Measurements from ENCODE around the gene CARD6.
"Not testable (repeated sequence)": the region's sequence is repeated elsewhere in the genome, so short reads cannot be mapped to it uniquely, and the experiment has no call there.

Gene CARD6

DNA sequence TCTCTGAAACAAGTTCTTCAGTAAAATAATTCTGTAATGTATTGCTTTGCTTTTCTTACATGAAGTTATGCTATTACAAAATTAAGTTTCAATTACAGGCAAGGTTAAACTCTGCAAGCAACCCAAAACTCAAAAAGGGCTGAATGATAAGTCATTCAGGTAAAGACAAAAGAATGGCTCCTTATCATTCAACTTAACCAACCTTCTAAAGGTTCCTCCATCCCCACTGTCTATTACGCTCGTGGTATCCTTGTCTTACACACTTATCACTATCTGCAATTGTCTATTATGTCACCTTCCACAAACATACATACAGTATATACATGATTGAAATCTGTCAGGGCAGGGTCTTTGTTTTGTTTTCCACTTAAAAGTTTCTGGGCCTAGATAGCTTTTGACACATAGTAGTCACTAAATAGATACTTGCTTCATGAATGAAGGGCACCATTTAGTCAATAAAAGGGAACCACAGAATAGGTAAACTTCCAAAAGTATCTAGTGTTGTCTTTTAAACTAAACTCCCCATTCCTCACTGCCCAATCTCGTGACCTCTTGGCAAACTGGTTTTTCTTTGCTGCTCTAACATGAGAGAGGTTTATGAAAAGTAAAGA, 13.0 kb upstream of the CARD6 start:
- DNase-seq, result no peak

DNA sequence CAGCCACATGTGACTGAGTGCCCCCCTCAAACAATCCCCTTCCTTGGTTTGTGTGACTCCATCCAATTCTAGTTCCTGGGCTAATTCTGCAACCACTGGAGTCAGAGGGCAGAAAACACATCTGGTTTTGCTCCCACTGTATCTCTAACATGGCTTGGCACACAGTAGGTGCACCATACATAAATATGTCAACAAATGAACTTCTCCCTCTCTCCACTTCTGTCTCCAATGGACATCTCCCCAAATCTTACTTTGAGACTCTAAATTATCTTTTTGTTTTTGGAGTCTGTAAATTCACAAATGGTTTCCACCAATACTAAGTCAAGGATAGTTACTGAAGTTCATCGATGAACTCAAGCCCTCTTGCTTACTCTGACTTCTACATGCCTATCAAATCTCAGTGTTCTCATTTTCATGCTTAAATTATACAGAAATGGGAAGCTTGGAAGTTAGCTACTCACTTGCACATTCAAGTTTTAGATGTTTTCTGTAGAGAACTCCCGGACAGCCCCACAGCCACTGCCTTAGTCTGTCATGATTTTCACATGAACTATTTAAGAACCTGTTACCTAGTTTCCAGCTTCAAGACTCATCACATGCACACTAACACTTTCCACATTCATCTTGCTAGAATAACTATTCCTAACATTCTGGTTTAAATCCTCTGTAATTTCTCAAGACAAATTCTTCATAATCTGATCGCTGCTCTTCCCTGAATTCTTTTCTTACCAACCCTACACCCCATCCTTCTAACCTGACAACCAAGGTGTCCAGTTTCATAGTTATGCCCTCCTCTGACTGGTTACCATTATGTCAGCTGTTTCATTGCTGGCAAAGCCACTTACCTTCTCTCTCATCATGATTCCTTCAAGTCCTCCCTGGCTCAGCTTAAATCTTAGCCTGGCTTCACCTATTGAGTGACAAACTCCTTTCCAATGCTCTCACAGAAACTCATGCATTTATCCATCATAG, 12.2 kb upstream of the CARD6 start:
- DNase-seq, result no peak

DNA sequence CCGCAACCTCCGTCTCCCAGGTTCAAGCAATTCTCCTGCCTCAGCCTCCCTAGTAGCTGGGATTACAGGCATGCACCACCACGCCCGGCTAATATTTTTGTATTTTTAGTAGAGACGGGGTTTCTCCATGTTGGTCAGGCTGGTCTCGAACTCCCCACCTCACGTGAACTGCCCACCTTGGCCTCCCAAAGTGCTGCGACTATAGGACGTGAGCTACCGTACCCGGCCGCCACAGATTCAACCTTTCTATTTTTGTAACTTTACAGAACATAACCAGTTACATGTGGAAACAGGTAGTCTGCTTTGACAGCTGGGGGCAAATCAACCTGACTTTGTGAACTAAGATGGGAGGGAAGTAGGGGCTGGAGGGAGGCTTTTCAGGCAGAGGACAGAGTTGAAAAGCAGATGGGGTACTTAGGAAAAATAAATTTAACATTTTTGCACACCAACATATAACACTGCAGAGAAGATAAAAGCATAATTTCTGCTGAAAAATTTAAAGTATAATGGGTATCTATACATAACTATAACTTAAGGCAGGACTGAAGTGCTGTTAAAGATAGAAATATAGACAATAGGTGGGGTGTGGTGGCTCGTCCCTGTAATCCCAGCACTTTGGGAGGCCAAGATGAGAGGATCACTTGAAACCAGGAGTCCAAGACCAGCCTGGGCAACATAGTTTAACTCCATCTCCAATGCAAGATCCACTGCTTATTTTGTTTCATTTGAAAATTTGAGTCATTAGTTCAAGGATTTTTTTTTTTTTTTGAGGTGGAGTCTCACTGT, 11.2 kb upstream of the CARD6 start:
- no peak for DNase-seq

DNA sequence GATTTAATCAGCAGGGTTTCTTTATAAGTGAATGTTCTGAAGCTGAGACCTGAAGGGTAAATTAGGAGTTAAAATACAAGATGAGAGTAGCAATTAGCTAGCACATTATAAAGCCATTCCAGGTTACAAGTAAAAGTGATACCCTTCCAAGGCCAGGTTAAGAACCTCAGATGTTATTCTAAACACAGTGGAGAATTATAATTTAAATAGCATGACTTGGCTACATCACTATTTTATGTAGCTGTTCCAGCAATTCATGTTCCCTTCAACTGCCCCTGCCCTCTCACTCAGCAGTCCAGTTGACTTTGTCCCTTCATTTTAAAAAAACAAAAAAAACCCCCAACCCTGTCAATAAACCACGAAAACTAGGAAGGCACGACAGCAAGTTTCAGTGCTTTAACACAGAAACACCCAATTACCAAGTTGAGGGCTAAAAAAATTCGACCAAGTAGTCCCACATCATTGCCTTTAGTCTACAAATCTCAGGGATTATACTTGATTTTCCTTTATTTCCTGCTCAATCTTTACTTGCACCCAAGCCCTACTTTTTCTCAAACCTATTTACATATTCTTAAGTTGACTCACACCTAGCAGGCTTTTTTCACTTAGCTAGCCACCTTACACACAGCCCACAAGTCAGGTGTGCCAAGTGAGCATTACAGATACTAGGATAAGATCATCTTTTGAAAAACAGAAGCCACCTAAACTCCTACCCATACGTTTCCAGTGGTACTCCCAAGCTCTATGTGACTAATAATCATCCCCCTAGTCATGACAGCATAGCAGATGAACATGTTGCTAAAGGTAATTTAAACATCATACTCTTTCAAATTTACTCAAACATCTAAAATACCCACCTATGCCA, 9.6 kb upstream of the CARD6 start:
- no peak for DNase-seq

DNA sequence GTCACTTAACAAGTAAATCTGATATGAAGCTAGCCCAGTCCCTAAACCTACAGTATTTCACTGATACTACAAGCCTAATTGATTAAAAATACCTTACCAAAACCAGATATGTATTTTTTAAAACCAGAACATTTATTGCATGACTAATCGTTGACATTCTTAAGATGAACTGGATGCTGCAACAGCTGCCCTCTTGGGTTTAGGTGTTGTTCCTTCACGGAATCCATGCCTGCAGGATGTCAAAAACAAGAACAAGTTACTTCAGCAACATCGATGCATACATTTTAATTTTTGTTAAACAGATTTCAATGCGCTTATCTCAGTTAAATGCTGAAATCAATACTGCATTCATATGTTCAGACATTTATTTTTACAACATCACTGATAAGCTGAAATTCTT, 8.8 kb upstream of the CARD6 start:
- no peak for DNase-seq

DNA sequence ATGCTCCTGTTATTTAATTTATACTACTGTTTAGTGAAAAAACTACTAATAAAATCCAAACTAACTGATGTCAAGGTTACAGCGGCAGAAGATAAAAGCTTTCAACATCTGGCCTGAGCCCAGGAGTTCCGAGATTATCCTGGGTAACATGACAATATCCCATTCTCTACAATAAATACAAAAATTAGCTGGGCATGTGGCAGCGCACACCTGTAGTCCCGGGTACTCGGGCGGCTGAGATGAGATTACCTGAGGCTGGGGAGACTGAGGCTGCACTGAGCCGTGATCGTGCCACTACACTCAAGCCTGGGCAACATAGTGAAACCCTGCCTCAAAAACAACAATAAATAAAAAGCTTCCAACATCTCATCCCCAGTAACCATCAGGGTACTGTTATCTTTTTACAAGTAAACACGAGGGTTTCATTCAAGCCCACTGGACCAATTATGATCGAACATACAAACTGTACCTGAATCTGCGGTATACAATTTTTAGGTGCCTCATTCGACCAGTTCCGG, 7.4 kb upstream of the CARD6 start:
- DNase-seq, result no peak

DNA sequence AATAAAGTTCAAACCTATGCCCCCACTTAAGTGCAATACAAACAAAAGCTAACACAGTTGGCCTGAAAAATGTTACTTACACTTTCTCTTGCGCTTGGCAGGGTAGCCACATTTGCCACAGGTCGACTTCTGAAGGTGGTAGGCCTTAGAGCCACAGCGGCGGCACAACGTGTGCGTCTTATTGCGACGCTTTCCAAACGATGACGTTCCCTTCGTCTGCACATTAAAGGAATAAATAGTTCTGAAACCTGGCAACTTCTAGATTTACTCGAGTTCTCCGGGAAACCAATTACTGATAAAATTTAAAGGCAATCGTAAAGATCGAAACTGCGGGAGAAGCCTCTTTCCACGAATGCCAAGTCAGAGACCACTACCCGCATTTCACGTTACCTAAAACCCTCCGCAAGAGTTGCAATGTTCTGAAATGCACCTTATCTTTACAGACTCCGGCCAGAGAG, 6.7 kb upstream of the CARD6 start:
- no peak for DNase-seq

DNA sequence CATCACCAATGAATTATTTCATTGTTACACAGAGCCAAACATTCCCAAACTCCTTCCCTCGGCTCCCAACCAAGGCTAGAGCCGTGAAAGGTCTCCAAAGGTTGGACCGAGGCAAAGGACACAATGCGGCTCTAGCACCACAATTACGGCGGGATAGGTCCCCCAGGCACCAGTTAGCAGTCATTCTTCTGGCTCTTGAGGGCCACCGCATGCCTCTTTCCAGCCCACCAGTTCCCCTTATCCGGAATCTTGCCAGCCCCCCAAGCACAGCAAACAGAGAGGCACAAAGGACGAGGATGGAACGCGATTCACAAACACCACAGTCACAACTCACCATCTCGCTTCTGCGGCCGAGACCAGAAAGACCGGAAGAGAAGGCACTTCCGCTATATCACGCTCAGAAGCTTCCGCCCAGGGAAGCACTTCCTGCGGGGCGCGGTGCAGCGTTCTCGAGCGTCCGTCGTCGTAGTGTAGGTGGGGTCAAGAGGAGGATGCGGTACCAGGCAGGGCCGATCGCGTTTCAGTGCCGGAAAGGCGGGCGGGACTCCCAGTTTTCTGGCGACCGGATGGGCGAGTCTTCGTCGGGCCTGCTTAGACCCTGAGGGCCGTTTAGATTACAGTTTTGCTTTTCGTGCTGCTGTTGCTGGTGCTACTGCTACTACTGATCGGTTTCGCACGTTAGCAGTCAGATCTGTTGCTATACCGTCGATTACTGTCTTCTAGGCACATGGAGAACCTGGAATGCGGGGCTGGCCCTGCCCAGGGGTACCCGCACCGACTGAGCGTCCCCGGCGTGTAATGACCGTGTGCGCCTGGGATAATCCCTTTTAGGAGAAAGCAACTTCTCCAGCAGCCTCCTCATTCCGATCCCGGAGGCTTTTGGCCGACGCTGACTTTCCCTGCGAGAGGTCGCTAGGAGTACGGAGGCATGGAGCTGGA, 6.0 kb upstream of the CARD6 start, which contains the start of gene RPL37:
TSS of gene RPL37 (minus strand) at position 374 of the 939 bp plus-strand sequence. CDS start at position 337, 37 bp downstream.
- DNase-seq, result peak; percentile 98

DNA sequence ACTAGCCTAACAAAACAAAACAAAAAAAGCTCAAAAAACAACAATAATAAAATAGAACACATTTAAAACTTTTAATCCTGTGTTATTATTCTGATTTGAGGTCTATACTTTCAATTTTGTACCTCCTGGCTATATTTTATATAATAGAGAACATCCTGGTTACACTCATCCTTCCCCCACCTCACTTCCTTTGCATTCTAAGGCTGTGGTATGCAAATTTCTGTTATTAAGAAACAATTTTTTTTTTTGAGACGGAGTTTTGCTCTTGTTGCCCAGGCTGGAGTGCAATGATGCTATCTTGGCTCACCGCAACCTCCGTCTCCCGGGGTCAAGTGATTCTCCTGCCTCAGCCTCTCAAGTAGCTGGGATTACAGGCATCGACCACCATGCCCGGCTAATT, 3.1 kb upstream of the CARD6 start:
- no peak for DNase-seq

DNA sequence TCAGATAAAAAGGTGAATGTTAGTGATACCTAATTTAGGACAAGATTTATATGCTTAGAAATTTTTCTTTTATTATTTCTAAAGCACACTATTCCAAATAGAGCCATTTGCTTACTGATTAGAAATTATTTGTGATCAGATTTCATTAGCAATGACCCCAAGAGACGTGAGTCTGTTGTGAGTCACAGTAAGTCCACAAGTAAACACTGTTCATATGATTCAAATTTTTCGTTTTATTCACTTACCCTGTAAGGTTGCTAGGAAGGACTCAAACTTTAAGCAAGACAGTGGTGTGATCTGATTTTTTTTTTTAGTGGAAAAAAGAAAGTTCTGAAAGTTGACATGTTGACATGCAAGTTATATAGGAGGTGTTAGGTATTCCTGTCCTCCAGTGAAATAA, 1.2 kb downstream of the CARD6 start:
- DNase-seq, result no peak

DNA sequence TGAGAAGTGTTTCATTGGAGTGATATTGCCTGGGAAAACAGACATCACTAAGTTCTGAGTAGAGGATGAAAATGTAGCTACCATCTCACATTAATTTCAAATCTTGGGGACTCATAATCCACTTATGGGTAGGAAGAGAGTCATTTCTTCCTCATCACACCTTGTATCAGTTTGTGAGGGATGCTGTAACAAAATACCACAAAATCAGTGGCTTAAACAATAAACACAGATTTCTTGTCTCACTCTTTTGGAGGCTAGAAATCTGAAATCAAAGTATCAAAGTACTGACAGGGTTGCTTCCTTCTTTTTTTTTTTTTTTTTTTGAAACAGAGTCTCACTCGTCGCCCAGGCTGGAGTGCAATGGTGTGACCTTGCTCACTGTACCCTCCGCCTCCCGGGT, 3.4 kb downstream of the CARD6 start:
- no peak for DNase-seq

DNA sequence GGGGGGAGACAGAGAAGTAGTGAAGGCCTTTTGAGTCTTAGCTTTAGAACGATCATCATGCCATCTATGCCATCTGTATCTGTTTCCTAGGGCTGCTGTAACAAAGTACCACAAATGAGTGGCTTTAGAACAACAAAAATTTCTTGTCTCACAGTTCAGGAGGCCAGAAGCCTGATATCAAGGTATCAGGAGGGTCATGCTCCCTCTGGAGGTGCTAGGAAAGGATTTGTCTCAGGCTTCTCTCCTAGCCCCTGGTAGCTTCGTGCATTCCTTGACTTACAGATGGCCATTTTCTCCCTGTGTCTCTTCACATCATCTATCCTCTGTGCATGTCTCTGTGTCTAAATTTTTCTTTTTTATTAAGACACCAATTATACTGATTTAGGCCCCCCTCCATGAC, 5.2 kb downstream of the CARD6 start:
- peak; percentile 10 for DNase-seq

DNA sequence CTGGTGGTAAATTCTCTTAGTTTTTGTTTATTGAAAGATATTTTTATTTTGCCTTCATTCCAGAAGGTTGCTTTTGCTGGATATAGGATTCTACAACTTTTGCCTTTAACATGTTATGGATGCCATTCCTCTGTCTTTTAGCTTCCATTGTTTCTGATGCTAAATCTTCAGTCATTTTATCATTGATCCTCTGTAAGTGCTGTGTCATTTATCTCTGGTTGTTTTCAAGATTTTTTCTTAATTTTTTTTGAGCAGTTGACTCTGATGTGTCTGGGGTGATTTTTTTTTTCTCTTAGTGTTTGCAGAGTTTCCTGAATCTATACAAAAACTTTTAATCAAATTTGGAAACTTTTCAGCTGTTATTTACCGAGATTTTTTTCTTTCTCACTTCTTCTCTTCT, 6.4 kb downstream of the CARD6 start:
- DNase-seq, result no peak

DNA sequence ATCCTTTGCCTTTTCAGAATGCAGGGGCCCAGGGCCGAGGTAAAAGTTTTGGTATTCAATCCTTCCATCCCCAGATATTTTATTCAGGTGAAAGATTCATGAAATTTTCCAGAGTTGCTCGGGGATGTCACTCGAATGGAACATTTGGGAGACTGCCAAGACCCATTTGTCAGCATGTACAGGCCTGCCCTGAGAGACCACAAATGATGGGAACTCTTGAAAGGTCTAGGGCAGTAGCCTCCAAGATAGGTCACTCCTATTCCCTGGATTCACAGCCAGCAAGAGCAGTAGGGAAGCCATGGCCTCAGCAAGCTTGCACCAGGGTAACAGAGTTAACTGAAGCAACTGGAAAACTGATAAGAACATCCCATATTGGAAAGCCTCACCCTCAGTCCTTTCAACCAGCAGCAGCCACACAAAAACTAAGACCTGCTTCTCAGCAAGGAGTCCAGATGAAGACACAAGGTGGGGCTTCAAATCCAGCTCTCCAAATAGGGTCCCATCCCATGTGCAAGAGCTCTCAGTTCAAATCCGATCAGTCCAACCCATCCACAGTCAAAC, 12.5 kb downstream of the CARD6 start:
- no peak for DNase-seq

DNA sequence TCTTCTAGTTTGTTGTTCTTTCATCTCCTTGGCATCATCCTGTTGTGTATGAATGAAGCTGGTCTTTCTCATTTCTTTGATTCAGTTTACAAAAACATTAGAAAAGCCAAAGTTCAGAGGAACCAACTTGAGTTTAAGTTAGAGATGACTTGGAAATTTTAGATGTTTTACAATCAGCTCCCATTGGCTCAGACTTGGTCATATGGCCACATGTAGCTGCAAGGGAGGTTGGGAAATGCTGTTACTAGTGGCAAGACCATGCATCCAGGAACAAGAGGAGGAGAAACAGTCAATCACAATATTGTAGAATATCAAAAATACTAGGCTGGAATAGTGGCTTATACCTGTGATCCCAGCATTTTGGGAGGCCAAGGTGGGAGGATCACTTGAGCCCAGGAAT, 19.5 kb downstream of the CARD6 start:
- no peak for DNase-seq

DNA sequence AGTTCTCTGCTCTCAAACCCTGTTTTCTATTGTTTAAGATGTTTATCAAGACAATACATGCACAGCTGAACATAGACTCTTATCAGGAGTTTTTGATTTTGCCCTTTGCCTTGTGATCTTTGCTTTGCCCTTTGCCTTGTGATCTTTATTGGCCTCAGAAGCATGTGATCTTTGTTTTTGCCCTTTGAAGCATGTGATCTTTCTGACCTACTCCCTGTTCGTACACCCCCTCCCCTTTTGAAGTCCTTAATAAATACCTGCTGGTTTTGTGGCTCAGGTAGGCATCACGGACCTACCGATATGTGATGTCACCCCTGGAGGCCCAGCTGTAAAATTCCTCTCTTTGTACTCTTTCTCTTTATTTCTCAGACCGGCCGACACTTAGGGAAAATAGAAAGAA, 23.8 kb downstream of the CARD6 start:
- DNase-seq, result not testable (repeated sequence)

DNA sequence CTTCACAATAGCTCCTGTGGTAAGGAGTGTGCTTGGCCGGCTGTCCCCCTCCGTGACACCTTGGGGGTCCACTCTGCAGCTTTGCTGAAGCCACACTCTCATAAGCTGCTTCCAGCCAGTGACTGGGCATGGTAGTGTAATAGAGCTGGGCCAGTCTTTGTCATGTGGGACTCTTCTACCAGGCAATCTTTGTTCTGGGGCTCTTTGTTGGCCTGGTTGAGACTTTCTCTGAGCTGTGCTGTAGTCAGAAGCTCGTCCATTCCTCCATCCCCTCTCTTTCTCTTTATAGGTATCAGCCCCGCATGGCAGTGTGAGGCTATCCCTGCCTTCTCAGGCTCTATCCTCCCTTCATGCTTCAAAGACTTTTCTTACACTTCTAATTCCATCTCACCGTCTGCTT, 25.7 kb downstream of the CARD6 start:
- DNase-seq, result no peak

DNA sequence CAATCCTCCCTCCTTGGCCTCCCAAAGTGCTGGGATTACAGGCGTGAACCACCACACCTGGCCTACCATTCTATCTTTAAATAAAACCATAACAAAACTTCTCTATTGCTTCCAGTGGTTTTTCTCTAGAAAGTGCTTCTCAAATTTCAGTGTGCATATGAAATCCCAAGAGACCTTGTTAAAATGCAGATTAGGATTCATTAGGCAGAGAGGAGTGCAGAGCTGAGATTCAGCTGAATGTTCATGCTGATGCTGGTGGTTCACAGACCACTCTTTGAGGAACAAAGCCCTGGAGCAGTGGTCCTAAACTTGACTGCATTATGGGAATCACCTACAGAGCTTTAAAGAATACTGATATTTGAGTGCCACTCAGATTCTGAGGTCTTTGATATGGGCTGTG, 28.2 kb downstream of the CARD6 start:
- DNase-seq, result no peak

DNA sequence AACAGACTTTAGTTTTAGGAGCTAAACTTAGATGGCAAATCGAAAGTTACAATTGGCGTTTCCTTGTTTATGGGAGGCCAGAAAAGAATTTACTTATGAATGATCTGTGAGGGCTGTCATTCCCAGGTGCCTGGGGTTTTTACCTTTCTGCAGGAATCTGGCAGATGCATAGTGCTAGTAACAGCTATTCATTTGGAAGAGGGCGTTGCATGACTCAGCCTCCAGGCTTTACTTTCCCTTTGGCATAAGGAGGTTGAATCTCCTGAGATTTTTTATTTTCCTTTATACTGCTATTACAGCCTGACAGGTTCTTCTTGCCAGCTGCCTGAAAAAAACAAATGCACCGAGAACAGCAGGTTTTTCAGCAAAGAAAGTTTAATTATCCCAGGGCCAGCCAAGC, 30.0 kb downstream of the CARD6 start:
- DNase-seq, result peak; percentile 45

DNA sequence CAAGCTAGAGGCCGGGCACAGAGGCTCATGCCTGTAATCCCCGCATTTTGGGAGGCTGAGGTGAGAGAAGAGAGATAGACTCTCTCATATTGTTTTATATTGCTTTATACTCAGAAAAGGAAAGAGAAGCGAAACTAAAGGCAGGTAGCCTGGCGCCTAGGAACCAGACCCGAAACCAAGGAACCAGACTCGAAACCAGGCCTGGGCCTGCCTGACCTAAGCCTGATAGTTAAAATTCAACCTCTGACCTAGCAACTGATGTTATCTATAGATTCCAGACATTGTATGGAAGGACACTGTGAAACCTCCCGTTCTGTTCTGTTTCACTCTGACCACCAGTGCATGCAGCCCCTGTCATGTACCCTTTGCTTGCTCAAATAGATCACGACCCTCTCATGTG, 31.1 kb downstream of the CARD6 start:
- DNase-seq, result peak; percentile 46
